RWPE1 (cell line): Measurements from ENCODE around the gene CYP26A1.

Source experiments
- CTCF ChIA-PET: fragments of 350-600 bp; sonication (Branson Sonifier 250); formaldehyde crosslinking; extraction: SDS; loops from one replicate; lab custom pipeline; 2021; lab: Yijun Ruan, JAX
- POLR2A ChIA-PET: fragments of 400-600 bp; formaldehyde crosslinking; extraction: SDS; loops from one replicate; lab custom pipeline; 2020; ENCODE audit warnings: antibody characterized with exemption; ENCODE audit not compliant: low non-redundant PET; lab: Yijun Ruan, JAX
- DNase-seq: peaks from one replicate; pipeline ENCODE4 v3.0.0; 2012; ENCODE audit warnings: low spot score
- H3K27ac ChIP-seq: fragments of 450-650 bp; 2 replicates; pipeline ENCODE4 v1.5.1; 2017
- CTCF ChIP-seq: fragments of 450-650 bp; conservative IDR thresholded peaks from 2 replicates; pipeline ENCODE4 v1.5.1; 2017; ENCODE audit warnings: low read depth, mild to moderate bottlenecking

The CYP26A1 gene

GRCh38 chr10:93123766-93124165 is 50.1 kb downstream of the CYP26A1 start:
- no peak overlapping the region for H3K27ac ChIP-seq
- CTCF ChIA-PET = no interaction called here
- DNase-seq = no peak
- POLR2A ChIA-PET = no interaction called here
- TF ChIP-seq CTCF = no peak

GRCh38 chr10:93124580-93125318 is 51.1 kb downstream of the CYP26A1 start:
- ChIA-PET POLR2A (no interaction called here), CTCF (no interaction called here)
- no peak for DNase-seq
- no peak for TF ChIP-seq CTCF
- no peak overlapping the region for H3K27ac ChIP-seq

GRCh38 chr10:93125966-93126365 is 52.3 kb downstream of the CYP26A1 start:
- ChIA-PET CTCF (interaction anchor here (0.6 to 0.9 kb wide), 4 partner anchors 251 to 1576 kb away, joined by 3 to 9 read pairs (median 5); no protein-coding TSS in a partner anchor), POLR2A (no interaction called here)
- no peak overlapping the region for H3K27ac ChIP-seq
- TF ChIP-seq CTCF = no peak
- no peak for DNase-seq

GRCh38 chr10:93126483-93127052 is 52.9 kb downstream of the CYP26A1 start:
- ChIA-PET POLR2A (no interaction called here), CTCF (interaction anchor here (0.6 to 1.6 kb wide), 7 partner anchors 9 to 514 kb away, joined by 3 to 9 read pairs (median 5); no protein-coding TSS in a partner anchor)
- TF ChIP-seq CTCF = 0 out of 2 replicates have a peak, but pooled peaks have one; percentile 14
- no peak for DNase-seq
- H3K27ac ChIP-seq = no peak overlapping the region
